BE2C (cell line): ENCODE data around the gene ARID3A.

Source experiments
- DNase-seq: peaks from one replicate; pipeline ENCODE4 v3.0.0-alpha.2; 2020
- H3K27me3 ChIP-seq: fragments of 250-450 bp; sonication (Bioruptor Pico); 2 replicates; pipeline ENCODE4 v1.5.1; 2020; ENCODE audit warnings: mild to moderate bottlenecking
- H3K36me3 ChIP-seq: fragments of 250-450 bp; sonication (Bioruptor Pico); 2 replicates; pipeline ENCODE4 v1.5.1; 2020; ENCODE audit warnings: mild to moderate bottlenecking
- H3K4me1 ChIP-seq: fragments of 250-450 bp; sonication (Bioruptor Pico); 2 replicates; pipeline ENCODE4 v1.5.1; 2020
- H3K4me3 ChIP-seq: 2 replicates; pipeline ENCODE4 v1.5.1; 2011; ENCODE audit warnings: low read depth, low read length
- H3K9me3 ChIP-seq: fragments of 250-450 bp; sonication (Bioruptor Pico); 2 replicates; pipeline ENCODE4 v1.5.1; 2020
- CTCF ChIP-seq: IDR thresholded peaks from 2 replicates; pipeline ENCODE4 v1.5.1; 2012; ENCODE audit warnings: mild to moderate bottlenecking, low read depth, low read length

ARID3A gene

GRCh38 chr19:995051-995827 lies 69.4 kb downstream of the ARID3A start:
- no peak for TF ChIP-seq CTCF
- H3K4me1 ChIP-seq, result peaks cover 13% of the 10 kb centered on the region
- peaks cover 47% of the 10 kb centered on the region for H3K27me3 ChIP-seq
- H3K36me3 ChIP-seq, result peaks cover 36% of the 10 kb centered on the region
- no peak for DNase-seq
- no peak overlapping the region for H3K4me3 ChIP-seq
- no peaks in the 10 kb centered on the region for H3K9me3 ChIP-seq

- Histone ChIP-seq H3K9me3 (no peaks in the 10 kb centered on the region), H3K27me3 (peaks cover 57% of the 10 kb centered on the region), H3K4me1 (peaks cover 13% of the 10 kb centered on the region), H3K36me3 (peaks cover 26% of the 10 kb centered on the region), H3K4me3 (no peak overlapping the region)
- no peak for TF ChIP-seq CTCF
- peak; percentile 57 for DNase-seq
These were observed 70.4 kb downstream of the ARID3A start for GRCh38 chr19:996051-996838.

- Histone ChIP-seq H3K27me3 (peaks cover 73% of the 10 kb centered on the region), H3K4me3 (no peak overlapping the region), H3K36me3 (peaks cover 15% of the 10 kb centered on the region), H3K4me1 (peaks cover 13% of the 10 kb centered on the region), H3K9me3 (no peaks in the 10 kb centered on the region)
- TF ChIP-seq CTCF, result no peak
- DNase-seq, result no peak
These were observed 72.2 kb downstream of the ARID3A start for GRCh38 chr19:998064-998463.

- no peak for DNase-seq
- Histone ChIP-seq H3K4me3 (no peak overlapping the region), H3K9me3 (no peaks in the 10 kb centered on the region), H3K27me3 (peaks cover 85% of the 10 kb centered on the region), H3K4me1 (peaks cover 13% of the 10 kb centered on the region), H3K36me3 (peaks cover 2% of the 10 kb centered on the region)
- no peak for TF ChIP-seq CTCF
These were observed 73.5 kb downstream of the ARID3A start for GRCh38 chr19:999379-999719.

- H3K27me3 ChIP-seq, result peaks cover 93% of the 10 kb centered on the region
- peak; percentile 75 for DNase-seq
- no peak within 1 kb of the TSS for H3K4me3 ChIP-seq
- no peaks in the 10 kb centered on the region for H3K36me3 ChIP-seq
- peak; percentile 42 for TF ChIP-seq CTCF
- peaks cover 13% of the 10 kb centered on the region for H3K4me1 ChIP-seq
- H3K9me3 ChIP-seq, result no peaks in the 10 kb centered on the region; the same call in 1 of the 2 replicates
These were observed 74.3 kb downstream of the ARID3A start, which contains the start of gene GRIN3B for GRCh38 chr19:1000095-1000494. Gene GRIN3B (plus strand): TSS chr19:1000419. CDS start chr19:1000438, 19 bp downstream.
